ENCODE results near the gene IDI2. TPM values are rescaled to one million over a fixed set of nuclear protein-coding genes. Genes with fewer than 3 reads are reported as not detected.

IDI2 gene
- polyA plus RNA-seq, 3 donors, result not detected

DNA sequence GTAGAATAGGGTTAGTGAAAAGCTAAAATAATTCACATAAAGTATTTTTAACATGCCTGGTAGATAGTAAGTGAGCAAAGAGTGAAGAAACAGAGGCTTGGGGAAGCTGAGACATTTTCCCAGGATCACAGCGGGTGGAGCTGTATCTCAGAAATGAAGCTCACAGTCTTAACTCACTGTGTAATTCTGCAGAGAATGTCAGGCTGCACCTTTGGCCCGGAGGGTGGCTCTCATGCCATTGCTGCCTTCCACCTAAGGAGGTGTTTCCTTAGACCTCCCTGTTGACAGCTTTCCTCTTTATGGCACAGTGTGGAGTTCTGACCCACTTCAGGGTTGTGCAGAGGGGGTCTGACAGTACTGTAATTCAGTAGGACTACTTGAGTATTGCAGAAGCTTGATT is 40.3 kb downstream of the IDI2 start:
- no peak for DNase-seq (ENCODE audit: low read depth in 3 of 3, low spot score in 2 of 3)

DNA sequence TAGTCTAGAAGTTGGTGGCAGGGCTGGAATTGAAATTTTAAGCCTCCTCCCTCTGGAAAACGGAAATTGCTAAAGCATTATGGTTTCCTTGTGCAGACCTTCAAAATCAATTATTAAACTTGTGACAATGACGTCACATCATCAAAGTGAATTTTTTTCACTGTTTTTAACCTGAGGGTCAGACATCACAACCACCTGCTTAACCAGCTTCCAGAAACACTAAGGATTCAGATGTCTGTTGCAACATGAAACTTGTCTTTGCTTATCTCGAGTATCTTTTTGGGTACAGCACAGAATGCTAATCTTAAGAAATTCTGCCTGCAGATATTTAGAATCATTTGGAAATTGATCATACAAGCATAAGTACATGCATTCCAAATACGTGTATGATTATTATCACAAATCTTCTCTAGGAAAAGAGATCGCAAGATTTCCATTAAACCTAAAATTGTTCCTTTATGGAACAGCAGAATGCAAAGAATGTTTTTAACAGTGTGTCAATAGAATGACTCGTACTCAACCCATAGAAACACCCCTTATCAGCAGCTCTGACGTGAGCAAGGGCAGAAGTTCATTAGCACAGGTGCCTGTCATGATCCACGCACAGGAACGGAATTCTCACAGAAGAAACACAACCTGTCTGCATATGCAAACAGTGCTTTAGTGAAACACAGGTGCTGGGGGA is 41.5 kb downstream of the IDI2 start:
- no peak for DNase-seq (ENCODE audit: low read depth in 3 of 3, low spot score in 2 of 3)

DNA sequence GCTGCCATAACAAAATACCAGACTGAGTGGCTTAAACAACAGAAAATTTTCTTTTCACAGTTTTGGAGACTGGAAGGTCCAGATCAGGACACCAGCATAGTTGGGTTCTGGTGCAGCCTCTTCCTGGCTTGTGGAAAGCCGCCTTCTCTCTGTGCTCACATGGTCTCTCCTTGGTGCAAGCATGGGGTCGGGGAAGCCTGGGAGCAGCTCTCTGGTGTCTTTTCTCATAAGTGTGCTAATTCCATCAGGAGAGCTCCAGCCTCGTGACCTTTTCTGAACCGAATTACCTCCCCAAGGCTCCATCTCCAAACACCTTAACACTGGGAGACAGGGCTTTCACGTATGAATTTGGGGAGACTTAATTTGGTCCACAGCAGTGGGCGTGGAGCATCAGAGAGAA is 42.3 kb downstream of the IDI2 start:
- no peak for DNase-seq (ENCODE audit: low read depth in 3 of 3, low spot score in 2 of 3)

DNA sequence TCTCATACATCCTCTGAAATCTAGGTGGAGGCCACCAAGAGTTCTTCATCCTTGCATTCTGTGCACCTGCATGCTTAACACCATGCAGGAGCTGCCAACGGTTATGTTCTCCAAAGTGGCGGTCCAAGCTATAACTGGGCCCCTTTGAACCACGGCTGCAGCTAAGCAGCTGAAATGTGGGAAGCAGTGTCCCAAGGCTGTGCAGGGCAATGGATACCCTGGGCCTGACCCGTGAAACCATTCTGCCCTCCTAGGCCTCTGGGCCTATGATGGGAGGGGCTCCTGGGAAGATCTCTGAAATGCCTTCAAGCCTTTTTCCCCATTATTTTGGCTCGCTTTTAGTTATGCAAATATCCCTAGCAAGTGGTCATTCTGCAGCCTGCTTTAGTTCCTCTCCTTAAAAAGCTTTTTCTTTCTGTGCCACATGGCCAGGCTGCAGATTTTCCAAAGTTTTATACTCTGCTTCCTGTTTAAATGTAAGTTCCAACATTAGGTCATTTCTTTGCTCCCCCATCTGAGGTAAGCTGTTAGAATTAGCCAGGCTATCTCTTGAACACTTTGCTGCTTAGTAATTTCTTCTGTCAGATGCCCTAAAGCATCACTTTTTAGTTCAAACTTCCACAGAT is 45.1 kb downstream of the IDI2 start:
- DNase-seq (ENCODE audit: low read depth in 3 of 3, low spot score in 2 of 3), result no peak

DNA sequence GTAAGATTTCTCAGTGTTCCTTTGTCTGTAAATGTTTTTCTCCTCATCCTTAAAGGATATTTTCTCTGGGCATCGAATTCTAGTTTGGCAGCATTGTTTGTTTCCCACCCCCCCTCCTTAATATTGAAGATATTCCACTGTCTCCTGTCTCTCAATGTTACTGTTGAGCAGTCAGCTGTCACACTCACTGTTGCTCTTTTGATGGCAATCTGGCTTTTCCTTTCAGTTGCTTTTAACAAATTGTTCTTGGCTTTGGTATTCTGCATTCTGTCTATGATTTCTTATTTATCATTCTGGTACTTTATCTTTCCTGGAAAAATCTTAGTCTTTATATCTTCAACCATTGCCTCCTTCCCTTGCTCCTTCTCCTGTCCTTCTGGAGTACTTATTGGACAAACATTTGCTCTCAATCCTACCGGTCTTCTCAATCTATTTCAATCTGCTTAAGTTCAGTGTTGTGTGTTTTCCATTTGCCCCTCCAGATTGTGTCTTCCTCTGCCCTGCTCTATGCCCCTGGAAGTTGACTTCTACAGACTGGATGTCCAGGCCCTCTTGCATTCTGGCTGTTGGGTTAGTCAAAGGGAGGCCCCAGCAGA is 46.7 kb downstream of the IDI2 start:
- DNase-seq (ENCODE audit: low read depth in 3 of 3, low spot score in 2 of 3), result no peak

DNA sequence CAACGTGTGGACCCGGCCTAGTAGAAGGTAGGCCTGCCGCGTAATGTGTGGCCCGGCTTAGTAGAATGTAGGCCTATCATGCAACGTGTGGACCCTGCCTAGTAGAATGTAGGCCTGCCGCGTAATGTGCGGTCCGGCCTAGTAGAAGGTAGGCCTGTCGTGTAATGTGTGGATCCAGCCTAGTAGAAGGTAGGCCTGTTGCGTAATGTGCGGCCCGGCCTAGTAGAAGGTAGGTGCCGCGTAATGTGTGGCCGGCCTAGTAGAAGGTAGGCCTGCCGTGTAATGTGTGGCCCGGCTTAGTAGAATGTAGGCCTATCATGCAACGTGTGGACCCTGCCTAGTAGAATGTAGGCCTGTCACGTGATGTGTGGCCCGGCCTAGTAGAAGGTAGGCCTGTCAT is 49.3 kb downstream of the IDI2 start:
- no peak for DNase-seq (ENCODE audit: low read depth in 3 of 3, low spot score in 2 of 3)

DNA sequence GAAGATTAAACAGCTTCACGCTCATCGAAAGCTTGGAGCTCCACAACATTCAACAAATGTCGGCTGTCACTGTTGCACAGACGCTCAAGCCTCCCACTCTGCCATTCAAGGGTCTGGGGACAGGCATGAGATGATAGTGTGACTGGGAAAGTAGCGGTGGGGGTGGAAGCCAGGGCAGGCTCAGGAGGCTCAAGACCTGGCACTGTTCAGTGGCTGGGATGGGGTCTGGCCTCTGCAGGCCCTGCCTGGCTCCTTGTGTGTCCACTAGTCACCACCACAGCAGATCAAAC is 50.9 kb downstream of the IDI2 start:
- no peak for DNase-seq (ENCODE audit: low read depth in 3 of 3, low spot score in 2 of 3)

DNA sequence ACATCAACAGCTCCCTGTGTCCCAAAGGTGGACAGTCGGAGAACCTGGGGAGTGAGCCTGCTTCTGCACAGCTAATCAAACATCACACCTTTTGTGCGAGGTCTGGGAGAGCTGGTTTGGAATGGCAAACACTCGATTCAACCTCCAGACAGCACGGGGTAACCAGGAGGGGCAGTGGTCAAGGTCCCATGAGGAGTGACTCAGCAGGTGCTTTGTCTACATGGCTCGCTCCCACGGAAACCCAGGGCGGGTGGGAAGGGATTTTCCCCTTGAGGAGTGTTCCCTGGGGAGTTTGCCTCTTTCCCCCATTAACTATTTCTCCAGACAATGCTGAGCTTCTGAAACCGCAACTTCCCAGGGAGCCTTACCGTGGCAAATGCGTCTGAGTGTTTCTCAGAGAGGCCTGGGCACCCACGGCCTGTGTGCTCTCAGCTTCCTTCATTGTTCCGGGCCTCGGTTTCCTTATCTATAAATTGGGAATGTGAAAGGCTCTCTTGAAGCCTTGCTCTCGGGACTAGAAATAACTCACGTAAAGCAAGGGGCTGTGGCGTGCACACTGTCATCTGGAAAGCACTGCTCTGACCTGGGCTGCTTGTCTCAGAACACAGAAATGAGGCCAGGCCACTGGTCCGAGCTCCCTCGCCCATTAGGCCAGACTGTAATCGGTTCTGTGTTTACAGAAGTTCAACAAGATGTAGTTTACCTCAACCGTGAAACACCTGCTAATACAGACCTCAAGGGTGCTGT is 51.4 kb downstream of the IDI2 start:
- no peak for DNase-seq (ENCODE audit: low read depth in 3 of 3, low spot score in 2 of 3)

DNA sequence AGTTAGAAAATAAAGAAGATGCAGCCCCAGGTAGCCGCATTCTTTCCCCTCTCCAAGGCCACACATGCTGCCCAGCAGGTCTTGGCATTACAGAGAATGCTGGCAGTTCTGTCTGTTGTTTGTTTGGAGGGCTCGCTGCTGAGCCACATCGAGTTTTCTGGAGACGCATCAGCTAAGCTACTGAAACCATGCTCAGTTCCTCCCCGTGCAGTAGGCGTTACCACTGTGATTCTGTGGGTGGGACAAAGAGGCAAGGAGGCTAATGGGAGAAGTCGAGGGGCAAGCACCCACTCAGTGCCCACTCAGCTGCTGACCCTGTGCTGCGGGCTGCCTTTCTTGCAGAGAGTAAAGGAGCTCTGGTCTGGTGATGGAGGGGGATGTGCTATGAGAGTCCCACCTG is 52.9 kb downstream of the IDI2 start:
- no peak for DNase-seq (ENCODE audit: low read depth in 3 of 3, low spot score in 2 of 3)

DNA sequence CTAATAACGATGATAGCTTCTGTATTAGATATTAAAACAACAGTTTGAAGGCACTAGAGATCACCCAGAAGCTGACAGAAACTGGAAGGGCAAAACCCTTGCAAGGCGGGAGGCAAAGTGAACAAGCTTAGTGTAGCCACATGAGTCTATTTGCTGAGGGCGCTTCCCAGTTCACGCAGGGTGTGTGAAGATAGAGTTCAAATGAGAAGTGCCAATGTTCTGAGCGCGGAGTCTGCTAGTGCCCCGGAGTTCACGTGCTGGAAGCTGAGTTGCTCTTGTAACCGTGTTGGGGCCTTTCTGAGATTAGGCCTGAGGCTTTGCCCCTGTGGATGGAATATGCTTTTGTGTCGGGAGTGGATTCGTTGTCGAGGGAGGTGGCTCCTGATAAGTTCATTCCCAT is 54.0 kb downstream of the IDI2 start:
- DNase-seq (ENCODE audit: low read depth in 3 of 3, low spot score in 2 of 3), result no peak

DNA sequence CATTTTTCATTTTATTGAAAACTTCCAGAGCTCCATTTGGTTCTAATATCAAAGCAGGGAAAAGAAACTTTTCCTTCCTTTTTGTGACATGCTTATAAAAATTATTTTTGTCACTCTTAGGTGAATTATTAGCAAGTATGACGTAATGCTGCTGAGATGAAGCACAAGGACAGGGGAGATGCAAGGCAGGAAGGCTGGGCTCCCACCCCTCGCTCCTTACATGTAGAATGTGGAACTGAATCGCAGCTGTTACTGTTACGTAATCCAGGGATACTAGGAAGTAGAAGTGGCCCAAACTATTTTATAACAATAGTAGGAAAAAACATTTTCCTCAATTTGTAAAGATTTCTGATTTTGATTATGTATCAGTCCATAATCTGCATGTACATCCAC is 54.5 kb downstream of the IDI2 start:
- DNase-seq (ENCODE audit: low read depth in 3 of 3, low spot score in 2 of 3), result no peak

DNA sequence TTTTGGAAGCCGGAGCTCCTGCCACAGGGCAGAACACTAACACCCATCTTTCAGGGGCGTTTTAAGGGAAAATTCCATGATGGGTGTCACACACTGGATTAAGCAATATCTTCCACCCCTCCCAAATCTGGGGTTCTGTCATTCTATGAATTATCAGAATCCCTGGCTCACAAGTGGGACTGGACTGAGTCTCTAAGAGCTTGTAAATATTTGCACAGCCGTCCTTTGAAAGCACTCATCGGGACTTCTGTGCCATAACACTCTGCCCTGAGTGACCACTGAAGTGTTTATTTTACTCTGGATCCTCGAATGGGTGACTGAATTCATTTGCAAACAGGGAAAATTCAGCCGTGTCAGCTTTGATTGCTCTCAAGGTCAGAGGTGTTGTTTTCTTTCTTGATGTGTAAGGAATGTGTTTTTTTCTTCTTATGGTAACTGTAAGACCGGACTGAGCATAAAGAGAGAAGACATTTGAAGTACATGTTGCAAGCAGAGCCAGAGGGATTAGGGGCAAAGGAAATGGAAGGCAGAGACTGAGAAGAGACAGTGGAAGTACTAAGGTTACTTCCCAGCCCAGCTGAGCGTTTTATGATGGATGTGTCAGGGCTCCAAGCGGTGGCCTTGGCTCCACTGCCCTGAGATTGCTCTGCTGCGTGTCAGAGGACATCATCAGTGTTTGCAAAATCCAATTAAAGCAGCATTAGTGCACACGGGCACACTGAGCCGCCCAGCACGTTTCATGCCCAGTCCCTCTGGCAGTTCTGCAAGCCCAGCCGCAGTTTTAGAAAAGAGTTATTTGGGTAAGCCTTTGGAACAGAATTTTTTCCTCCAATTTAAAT is 55.1 kb downstream of the IDI2 start:
- DNase-seq (ENCODE audit: low read depth in 3 of 3, low spot score in 2 of 3), result no peak

DNA sequence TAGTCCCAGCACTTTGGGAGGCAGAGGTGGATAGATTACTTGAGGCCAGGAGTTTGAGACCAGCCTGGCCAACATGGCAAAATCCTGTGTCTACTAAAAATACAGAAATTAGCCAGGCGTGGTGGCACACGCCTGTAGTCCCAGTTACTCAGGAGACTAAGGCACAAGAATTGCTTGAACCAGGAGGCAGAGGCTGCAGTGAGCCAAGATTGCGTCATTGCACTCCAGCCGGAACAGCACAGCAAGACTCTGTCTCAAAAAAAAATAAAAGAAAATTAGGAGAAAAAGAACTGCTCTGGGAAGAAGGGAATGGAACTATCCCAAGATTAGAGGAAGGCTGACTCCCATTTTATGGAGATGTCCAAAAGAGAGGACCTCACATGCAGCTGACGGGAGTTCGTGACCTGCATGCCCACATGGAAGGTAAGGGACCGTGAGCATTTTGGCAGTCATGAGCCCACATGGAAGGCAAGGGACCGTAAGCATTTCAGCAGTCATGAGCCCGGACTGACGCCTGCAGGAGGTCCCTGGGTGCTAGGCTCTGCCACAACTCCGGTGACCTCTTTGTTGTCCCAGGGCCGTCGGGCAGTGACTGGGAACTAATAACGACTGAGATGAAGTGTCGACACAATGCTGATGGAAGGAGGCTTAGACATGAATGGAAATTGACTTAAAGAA is 56.0 kb downstream of the IDI2 start:
- no peak for DNase-seq (ENCODE audit: low read depth in 3 of 3, low spot score in 2 of 3)

Other genes with a start within 250 kb of the IDI2 start
- gene LARP4B, start 94.2 kb downstream of the IDI2 start, polyA plus RNA-seq (ENCODE audit: insufficient read length in 3 of 3), result 10 to 100 TPM; 36.5 to 39.6 (median 39.3) TPM
- 10 to 100 TPM; 63.8 to 74.2 (median 69.3) TPM for gene GTPBP4, start 37.4 kb downstream of the IDI2 start, polyA plus RNA-seq (ENCODE audit: insufficient read length in 3 of 3)
- 10 to 100 TPM; 69.1 to 75.4 (median 70.0) TPM for gene IDI1, start 23.3 kb upstream of the IDI2 start, polyA plus RNA-seq (ENCODE audit: insufficient read length in 3 of 3)
- 10 to 100 TPM; 15.1 to 15.7 (median 15.2) TPM for gene WDR37, start 30.5 kb upstream of the IDI2 start, polyA plus RNA-seq (ENCODE audit: insufficient read length in 3 of 3)